ENCODE data around the gene OLFML2A. TPM values are rescaled to one million over a fixed set of nuclear protein-coding genes. Genes with fewer than 3 reads are reported as not detected.

Gene OLFML2A
- total and polyA plus RNA-seq, 4 donors, result 0.13 to 15.9 (median 3.7) TPM

DNA sequence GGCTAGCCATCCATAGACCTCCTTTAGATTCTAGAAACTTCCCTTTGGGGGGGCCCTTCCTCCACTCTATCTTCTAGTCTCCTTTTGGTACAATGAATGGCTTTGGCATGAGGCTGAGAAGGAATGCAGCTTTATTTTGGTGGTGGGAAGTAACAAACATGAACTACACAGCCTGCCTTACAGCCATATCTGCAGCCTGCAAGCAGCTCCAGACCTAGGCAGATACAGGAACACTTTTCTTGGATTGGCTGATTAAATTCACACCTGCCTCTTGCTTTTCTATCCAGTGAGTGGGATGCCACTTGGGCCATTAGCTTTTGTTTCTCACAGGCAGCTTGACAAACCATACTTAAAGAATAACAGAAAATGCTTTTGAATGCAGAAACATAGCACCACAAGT lies 34.0 kb upstream of the OLFML2A start:
- ATAC-seq (ENCODE audit: low FRiP score), result no peak
- Histone ChIP-seq H3K27me3 (ENCODE audit: control insufficient read depth in 1 of 2, insufficient read depth in 2 of 2, low read length in 1 of 2) (peaks cover 0 to 2% of the 10 kb centered on the region in 2 donors), H3K4me3 (ENCODE audit: low read length in 2 of 2) (no peak overlapping the region), H3K27ac (ENCODE audit: low read depth in 1 of 2, low read length in 2 of 2) (no peak overlapping the region), H3K4me1 (ENCODE audit: control insufficient read depth in 1 of 2, insufficient read depth in 2 of 2, low read length in 2 of 2) (no peaks in the 10 kb centered on the region), H3K36me3 (ENCODE audit: control insufficient read depth in 1 of 2, insufficient read depth in 2 of 2, low read length in 1 of 2) (no peaks in the 10 kb centered on the region), H3K9me3 (ENCODE audit: control insufficient read depth, low read length) (no peaks in the 10 kb centered on the region)
- intact Hi-C loops (cut with DNase I), result no loop called here
- DNase-seq, result no peak

DNA sequence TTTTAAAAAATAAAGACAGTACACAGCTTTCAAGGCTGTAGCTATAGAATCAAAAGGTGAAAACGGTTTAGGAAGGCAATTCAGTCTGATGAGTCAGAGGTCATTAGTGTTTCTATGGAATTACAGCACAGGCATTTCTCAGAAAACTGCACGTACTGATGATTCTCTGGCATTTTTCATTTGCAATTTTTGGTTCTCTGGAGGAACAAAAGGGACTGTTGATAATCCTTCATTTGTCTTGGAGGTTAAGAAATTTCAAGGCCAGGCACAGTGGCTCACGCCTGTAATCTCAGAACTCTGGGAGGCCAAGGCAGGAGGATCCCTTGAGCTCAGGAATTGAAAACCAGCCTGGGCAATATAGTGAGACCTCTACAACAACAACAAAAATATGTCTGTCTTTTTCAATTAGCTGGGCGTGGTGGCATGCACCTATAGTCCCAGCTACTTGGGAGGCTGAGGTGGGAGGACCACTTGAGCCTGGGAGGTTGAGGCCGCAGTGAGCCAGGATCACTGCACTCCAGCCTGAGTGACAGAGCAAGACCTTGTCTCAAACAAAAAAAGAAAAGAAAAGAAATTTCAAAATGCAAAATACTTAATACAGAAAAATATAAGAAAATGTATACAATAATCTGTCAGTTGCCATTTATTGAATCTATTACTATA lies 33.1 kb upstream of the OLFML2A start:
- intact Hi-C loops (cut with DNase I), result no loop called here
- peaks cover 0 to 2% of the 10 kb centered on the region in 2 donors for H3K27me3 ChIP-seq (ENCODE audit: control insufficient read depth in 1 of 2, insufficient read depth in 2 of 2, low read length in 1 of 2)
- WGBS, 2 donors, result 86 to 87% methylated on average over 5 of the region's 5 CpGs
- no peak overlapping the region for H3K27ac ChIP-seq (ENCODE audit: low read depth in 1 of 2, low read length in 2 of 2)
- no peak overlapping the region for H3K4me3 ChIP-seq (ENCODE audit: low read length in 2 of 2)
- ATAC-seq (ENCODE audit: low FRiP score) (no peak), DNase-seq (no peak)
- H3K9me3 ChIP-seq (ENCODE audit: control insufficient read depth, low read length), result no peaks in the 10 kb centered on the region
- no peaks in the 10 kb centered on the region for H3K4me1 ChIP-seq (ENCODE audit: control insufficient read depth in 1 of 2, insufficient read depth in 2 of 2, low read length in 2 of 2)
- no peaks in the 10 kb centered on the region for H3K36me3 ChIP-seq (ENCODE audit: control insufficient read depth in 1 of 2, insufficient read depth in 2 of 2, low read length in 1 of 2)

DNA sequence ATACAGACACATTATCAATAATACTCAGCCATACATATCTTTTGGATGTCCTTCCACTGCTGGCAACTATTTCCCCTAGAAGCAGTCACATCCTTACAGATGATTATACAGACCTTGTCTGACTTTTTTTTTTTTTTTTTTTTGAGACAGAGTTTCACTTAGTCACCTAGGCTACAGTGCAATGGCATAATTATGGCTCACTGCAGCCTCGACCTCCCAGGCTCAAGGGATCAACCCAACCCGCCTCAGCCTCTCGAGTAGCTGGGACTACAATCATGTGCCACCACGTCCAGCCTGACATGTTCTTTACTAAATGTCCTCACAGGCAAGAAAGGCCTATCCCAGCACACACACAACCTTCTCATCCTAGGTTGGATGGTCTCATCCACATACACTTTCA lies 29.9 kb upstream of the OLFML2A start:
- ATAC-seq (ENCODE audit: low FRiP score), result no peak

DNA sequence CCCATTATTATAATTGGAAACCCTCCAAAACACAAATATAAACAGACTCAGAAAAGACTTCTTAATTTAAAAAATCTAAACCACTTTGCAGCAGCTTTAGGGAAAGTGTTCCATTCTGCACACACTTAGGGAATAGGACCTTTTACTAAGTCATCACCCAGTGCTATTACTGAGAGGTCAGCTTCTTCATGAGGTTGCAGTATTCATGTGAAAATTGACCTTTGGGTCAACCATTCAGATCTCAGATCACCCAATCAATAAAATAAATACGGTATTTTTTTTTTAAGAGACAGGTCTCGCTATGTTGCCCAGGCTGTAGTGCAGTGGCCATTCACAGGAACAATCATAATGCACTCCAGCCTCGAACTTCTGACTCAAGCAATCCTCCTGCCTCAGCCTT lies 27.6 kb upstream of the OLFML2A start:
- Histone ChIP-seq H3K27me3 (ENCODE audit: control insufficient read depth in 1 of 2, insufficient read depth in 2 of 2, low read length in 1 of 2) (peaks cover 0 to 2% of the 10 kb centered on the region in 2 donors), H3K4me3 (ENCODE audit: low read length in 2 of 2) (no peak overlapping the region), H3K9me3 (ENCODE audit: control insufficient read depth, low read length) (no peaks in the 10 kb centered on the region), H3K36me3 (ENCODE audit: control insufficient read depth in 1 of 2, insufficient read depth in 2 of 2, low read length in 1 of 2) (no peaks in the 10 kb centered on the region), H3K27ac (ENCODE audit: low read depth in 1 of 2, low read length in 2 of 2) (no peak overlapping the region), H3K4me1 (ENCODE audit: control insufficient read depth in 1 of 2, insufficient read depth in 2 of 2, low read length in 2 of 2) (no peaks in the 10 kb centered on the region)
- intact Hi-C loops (cut with DNase I), result no loop called here
- no peak for ATAC-seq (ENCODE audit: low FRiP score)
- no peak for DNase-seq
- 95 to 96% methylated on average over 3 of the region's 3 CpGs for WGBS, 2 donors

More for the DNA sequence above, 29.9 kb upstream of the OLFML2A start:
- no peaks in the 10 kb centered on the region for H3K9me3 ChIP-seq (ENCODE audit: control insufficient read depth, low read length)
- DNase-seq, result no peak
- H3K27ac ChIP-seq (ENCODE audit: low read depth in 1 of 2, low read length in 2 of 2), result no peak overlapping the region
- no peak overlapping the region for H3K4me3 ChIP-seq (ENCODE audit: low read length in 2 of 2)
- H3K36me3 ChIP-seq (ENCODE audit: control insufficient read depth in 1 of 2, insufficient read depth in 2 of 2, low read length in 1 of 2), result no peaks in the 10 kb centered on the region
- intact Hi-C loops (cut with DNase I), result no loop called here
- 79 to 81% methylated on average over 4 of the region's 4 CpGs for WGBS, 2 donors
- no peaks in the 10 kb centered on the region for H3K4me1 ChIP-seq (ENCODE audit: control insufficient read depth in 1 of 2, insufficient read depth in 2 of 2, low read length in 2 of 2)
- H3K27me3 ChIP-seq (ENCODE audit: control insufficient read depth in 1 of 2, insufficient read depth in 2 of 2, low read length in 1 of 2), result peaks cover 0 to 2% of the 10 kb centered on the region in 2 donors

DNA sequence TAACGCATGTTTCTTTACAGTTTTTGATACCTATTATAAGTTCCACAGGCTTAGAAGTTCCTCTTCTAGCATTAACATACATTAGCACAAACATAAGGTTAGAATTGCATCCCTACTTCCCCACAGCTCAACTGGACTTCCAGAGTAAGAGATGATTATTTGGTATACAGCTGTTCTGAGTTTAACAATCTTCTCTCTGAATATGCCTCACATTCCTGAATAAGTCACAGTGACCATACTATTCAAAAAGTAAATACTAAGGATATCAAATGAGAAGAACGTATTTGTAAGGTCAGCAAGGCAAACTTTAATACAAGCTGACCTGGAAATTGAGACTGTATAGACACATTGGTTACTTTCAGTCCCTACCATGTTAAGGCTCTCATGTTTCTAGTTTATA lies 27.2 kb upstream of the OLFML2A start:
- H3K4me3 ChIP-seq (ENCODE audit: low read length in 2 of 2), result no peak overlapping the region
- intact Hi-C loops (cut with DNase I), result no loop called here
- H3K9me3 ChIP-seq (ENCODE audit: control insufficient read depth, low read length), result no peaks in the 10 kb centered on the region
- H3K27ac ChIP-seq (ENCODE audit: low read depth in 1 of 2, low read length in 2 of 2), result no peak overlapping the region
- H3K27me3 ChIP-seq (ENCODE audit: control insufficient read depth in 1 of 2, insufficient read depth in 2 of 2, low read length in 1 of 2), result peaks cover 0 to 3% of the 10 kb centered on the region in 2 donors
- ATAC-seq (ENCODE audit: low FRiP score) (no peak), DNase-seq (no peak)
- WGBS, 2 donors, result 71 to 81% methylated on average over 2 of the region's 2 CpGs
- no peaks in the 10 kb centered on the region for H3K36me3 ChIP-seq (ENCODE audit: control insufficient read depth in 1 of 2, insufficient read depth in 2 of 2, low read length in 1 of 2)
- H3K4me1 ChIP-seq (ENCODE audit: control insufficient read depth in 1 of 2, insufficient read depth in 2 of 2, low read length in 2 of 2), result no peaks in the 10 kb centered on the region

DNA sequence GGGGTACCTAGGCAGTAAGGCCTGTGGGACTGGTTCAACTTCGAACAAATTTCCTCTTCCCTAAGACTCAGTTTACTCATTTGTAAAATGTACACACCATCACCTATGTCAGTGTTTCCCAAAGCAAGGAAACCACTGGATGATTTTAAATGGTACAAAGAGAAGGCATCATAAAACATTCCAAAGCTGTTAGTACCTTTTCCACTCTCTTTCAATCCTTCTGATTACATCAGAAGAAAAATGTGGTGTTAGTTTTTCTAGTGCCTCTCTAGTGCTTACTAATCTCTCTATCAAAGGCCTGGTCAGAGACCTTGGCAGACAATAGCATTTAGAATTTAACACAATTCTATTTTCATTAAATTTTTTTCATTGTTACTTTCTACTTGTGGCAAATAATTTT lies 24.0 kb upstream of the OLFML2A start:
- H3K4me1 ChIP-seq (ENCODE audit: control insufficient read depth in 1 of 2, insufficient read depth in 2 of 2, low read length in 2 of 2), result no peaks in the 10 kb centered on the region
- ATAC-seq (ENCODE audit: low FRiP score), result no peak
- WGBS, 2 donors, result 92% methylated on average over 1 of the region's 1 CpG
- H3K9me3 ChIP-seq (ENCODE audit: control insufficient read depth, low read length), result no peaks in the 10 kb centered on the region
- no peak overlapping the region for H3K4me3 ChIP-seq (ENCODE audit: low read length in 2 of 2)
- no peaks in the 10 kb centered on the region for H3K36me3 ChIP-seq (ENCODE audit: control insufficient read depth in 1 of 2, insufficient read depth in 2 of 2, low read length in 1 of 2)
- intact Hi-C loops (cut with DNase I), result no loop called here
- no peak for DNase-seq
- H3K27me3 ChIP-seq (ENCODE audit: control insufficient read depth in 1 of 2, insufficient read depth in 2 of 2, low read length in 1 of 2), result peaks cover 0 to 1% of the 10 kb centered on the region in 2 donors
- H3K27ac ChIP-seq (ENCODE audit: low read depth in 1 of 2, low read length in 2 of 2), result no peak overlapping the region

DNA sequence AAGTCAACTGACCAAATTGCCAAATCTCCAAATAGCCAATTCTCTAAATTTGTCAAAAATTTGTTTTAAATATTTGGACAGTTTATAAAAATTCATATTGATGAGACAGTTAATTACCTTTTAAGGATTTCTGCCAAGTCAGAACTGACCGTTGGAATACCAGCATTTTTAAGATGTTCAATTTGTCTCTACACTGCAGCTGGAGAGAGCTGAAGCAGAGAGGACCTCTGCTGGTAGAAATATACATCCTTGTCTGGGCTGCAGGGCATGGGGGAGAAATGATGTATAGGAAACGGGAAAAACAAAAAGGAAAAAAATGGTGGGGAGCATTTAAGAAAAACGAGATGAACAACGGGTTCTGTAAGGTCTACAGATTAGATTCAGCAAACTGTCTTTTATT lies 22.6 kb upstream of the OLFML2A start:
- no peak for ATAC-seq (ENCODE audit: low FRiP score)
- Histone ChIP-seq H3K27ac (ENCODE audit: low read depth in 1 of 2, low read length in 2 of 2) (no peak overlapping the region), H3K36me3 (ENCODE audit: control insufficient read depth in 1 of 2, insufficient read depth in 2 of 2, low read length in 1 of 2) (no peaks in the 10 kb centered on the region), H3K4me3 (ENCODE audit: low read length in 2 of 2) (no peak overlapping the region), H3K9me3 (ENCODE audit: control insufficient read depth, low read length) (no peaks in the 10 kb centered on the region), H3K4me1 (ENCODE audit: control insufficient read depth in 1 of 2, insufficient read depth in 2 of 2, low read length in 2 of 2) (no peaks in the 10 kb centered on the region), H3K27me3 (ENCODE audit: control insufficient read depth in 1 of 2, insufficient read depth in 2 of 2, low read length in 1 of 2) (peaks cover 0 to 1% of the 10 kb centered on the region in 2 donors)
- intact Hi-C loops (cut with DNase I), result no loop called here
- WGBS, 2 donors, result 33 to 42% methylated on average over 4 of the region's 4 CpGs
- DNase-seq, result no peak

DNA sequence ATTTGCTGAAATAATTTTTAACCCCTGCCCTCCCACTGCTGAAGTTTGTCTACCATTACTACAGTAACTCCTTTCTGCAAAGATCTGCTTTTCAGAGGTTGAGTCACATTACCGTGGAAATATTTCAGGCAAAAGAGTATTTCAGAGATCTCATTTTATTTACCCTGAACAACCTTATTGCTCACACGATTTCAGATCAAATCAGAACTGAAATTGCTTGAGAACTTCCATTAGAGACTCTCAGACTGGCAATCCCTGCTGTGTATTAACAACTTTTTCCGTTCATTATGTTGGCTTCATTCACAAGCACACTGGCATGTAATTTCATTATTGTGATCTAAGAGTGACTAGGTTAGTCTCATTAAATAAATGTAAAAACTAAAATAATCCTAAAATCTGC lies 21.9 kb upstream of the OLFML2A start:
- no peak for ATAC-seq (ENCODE audit: low FRiP score)
- H3K4me3 ChIP-seq (ENCODE audit: low read length in 2 of 2), result no peak overlapping the region
- H3K4me1 ChIP-seq (ENCODE audit: control insufficient read depth in 1 of 2, insufficient read depth in 2 of 2, low read length in 2 of 2), result no peaks in the 10 kb centered on the region
- no peak for DNase-seq
- H3K9me3 ChIP-seq (ENCODE audit: control insufficient read depth, low read length), result no peaks in the 10 kb centered on the region
- intact Hi-C loops (cut with DNase I), result no loop called here
- no peaks in the 10 kb centered on the region for H3K36me3 ChIP-seq (ENCODE audit: control insufficient read depth in 1 of 2, insufficient read depth in 2 of 2, low read length in 1 of 2)
- peaks cover 0 to 1% of the 10 kb centered on the region in 2 donors for H3K27me3 ChIP-seq (ENCODE audit: control insufficient read depth in 1 of 2, insufficient read depth in 2 of 2, low read length in 1 of 2)
- H3K27ac ChIP-seq (ENCODE audit: low read depth in 1 of 2, low read length in 2 of 2), result no peak overlapping the region
- WGBS, 2 donors, result 55 to 56% methylated on average over 3 of the region's 3 CpGs

DNA sequence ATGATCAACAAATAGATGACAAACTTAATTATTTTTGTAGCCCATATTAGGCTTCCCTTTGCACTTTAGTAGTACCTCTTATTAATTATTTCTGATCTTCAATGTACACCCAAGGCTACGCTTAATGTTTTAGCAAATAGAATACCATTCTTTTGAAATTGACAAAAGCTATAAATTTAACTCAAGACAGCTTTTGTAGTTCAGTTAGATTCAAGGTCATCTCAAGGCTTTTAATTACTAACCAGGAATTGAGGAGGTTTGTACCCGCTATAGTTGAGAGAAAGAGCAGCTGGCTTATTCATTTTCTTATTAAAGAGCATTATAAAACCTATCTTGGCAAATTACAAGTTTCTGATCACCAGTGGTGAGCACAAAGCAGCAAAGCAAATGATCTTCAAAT lies 20.9 kb upstream of the OLFML2A start:
- ATAC-seq (ENCODE audit: low FRiP score) (no peak), DNase-seq (no peak)
- Histone ChIP-seq H3K4me1 (ENCODE audit: control insufficient read depth in 1 of 2, insufficient read depth in 2 of 2, low read length in 2 of 2) (no peaks in the 10 kb centered on the region), H3K27me3 (ENCODE audit: control insufficient read depth in 1 of 2, insufficient read depth in 2 of 2, low read length in 1 of 2) (peaks cover 0 to 1% of the 10 kb centered on the region in 2 donors), H3K27ac (ENCODE audit: low read depth in 1 of 2, low read length in 2 of 2) (no peak overlapping the region), H3K4me3 (ENCODE audit: low read length in 2 of 2) (no peak overlapping the region), H3K9me3 (ENCODE audit: control insufficient read depth, low read length) (no peaks in the 10 kb centered on the region), H3K36me3 (ENCODE audit: control insufficient read depth in 1 of 2, insufficient read depth in 2 of 2, low read length in 1 of 2) (no peaks in the 10 kb centered on the region)
- 96% methylated on average over 2 of the region's 2 CpGs for WGBS, 2 donors
- intact Hi-C loops (cut with DNase I), result no loop called here
